CD4-positive, alpha-beta T cell treated with Interleukin-12 subunit alpha and Interleukin-12 subunit beta, for 1 hour (primary cell): Measurements from ENCODE around the gene HOXA7.

Experiments
- DNase-seq: peaks from one replicate; pipeline ENCODE4 v3.0.0-alpha.2; 2020

HOXA7 gene

GRCh38 chr7:27146491-27147198 lies 9.8 kb downstream of the HOXA7 start:
- DNase-seq: no peak

GRCh38 chr7:27145914-27146412 lies 10.5 kb downstream of the HOXA7 start:
- DNase-seq: no peak

- DNase-seq: no peak
These were observed 11.1 kb downstream of the HOXA7 start for GRCh38 chr7:27145165-27145913.

GRCh38 chr7:27144781-27145164 lies 11.7 kb downstream of the HOXA7 start:
- DNase-seq: no peak

- DNase-seq: no peak
These were observed 12.3 kb downstream of the HOXA7 start for GRCh38 chr7:27143950-27144780.

GRCh38 chr7:27143023-27143949 lies 13.2 kb downstream of the HOXA7 start, which contains the start of gene HOXA5:
Gene HOXA5 (minus strand): TSS chr7:27143681. CDS start chr7:27143607, 74 bp downstream.
- no peak for DNase-seq

- no peak for DNase-seq
These were observed 13.9 kb downstream of the HOXA7 start for GRCh38 chr7:27142580-27143022.

- DNase-seq: no peak
These were observed 14.4 kb downstream of the HOXA7 start for GRCh38 chr7:27141923-27142579.

GRCh38 chr7:27141137-27141922 lies 15.1 kb downstream of the HOXA7 start:
- DNase-seq: no peak

- DNase-seq: no peak
These were observed 16.2 kb downstream of the HOXA7 start for GRCh38 chr7:27140126-27140857.

GRCh38 chr7:27139334-27140125 lies 16.9 kb downstream of the HOXA7 start:
- DNase-seq: no peak

- DNase-seq: no peak
These were observed 17.5 kb downstream of the HOXA7 start for GRCh38 chr7:27138985-27139333.

- no peak for DNase-seq
These were observed 18.0 kb downstream of the HOXA7 start for GRCh38 chr7:27138472-27138871.

- DNase-seq: no peak
These were observed 18.7 kb downstream of the HOXA7 start for GRCh38 chr7:27137640-27138315.

GRCh38 chr7:27134392-27134791 lies 22.1 kb downstream of the HOXA7 start:
- no peak for DNase-seq

- no peak for DNase-seq
These were observed 22.9 kb downstream of the HOXA7 start for GRCh38 chr7:27133409-27134231.

- no peak for DNase-seq
These were observed 23.5 kb downstream of the HOXA7 start for GRCh38 chr7:27132978-27133377.

GRCh38 chr7:27132214-27132613 lies 24.3 kb downstream of the HOXA7 start:
- no peak for DNase-seq
